Muscle of back (tissue), 11 donors: Measurements from ENCODE around the gene SPATA46. TPM values are rescaled to one million over a fixed set of nuclear protein-coding genes. Genes with fewer than 3 reads are reported as not detected.

Experiments
- DNase-seq, 3 donors: peaks; one replicate each; pipeline versions ENCODE4 v3.0.0 to v3.0.0-alpha.2; 2013
- polyA plus RNA-seq, 10 donors: library from polyadenylated mRNA; unstranded; fragments of 120-200 nt; gene quantifications; one replicate each; pipeline ENCODE4 v1.2.1, GENCODE V29; 2013; ENCODE audit not compliant: insufficient read length in 10 of 10

SPATA46 gene
- polyA plus RNA-seq, 10 donors, result 0.13 to 0.81 (median 0.17) TPM; not detected in 7

- DNase-seq, result peak; percentile 20 to 58 (median 22)
These were observed 15.3 kb upstream of the SPATA46 start for GRCh38 chr1:162391790-162392563.

GRCh38 chr1:162390396-162391185, 13.9 kb upstream of the SPATA46 start:
- no peak for DNase-seq

- peak in 1 of 3 donors; percentile 32 for DNase-seq
These were observed 13.3 kb upstream of the SPATA46 start for GRCh38 chr1:162389971-162390370.

GRCh38 chr1:162389021-162389818, 12.6 kb upstream of the SPATA46 start:
- peak in 1 of 3 donors; percentile 23 for DNase-seq

GRCh38 chr1:162388615-162389014, 12.0 kb upstream of the SPATA46 start:
- no peak for DNase-seq

- no peak for DNase-seq
These were observed 11.5 kb upstream of the SPATA46 start for GRCh38 chr1:162388083-162388594.

- peak in 1 of 3 donors; percentile 26 for DNase-seq
These were observed 10.8 kb upstream of the SPATA46 start for GRCh38 chr1:162387226-162388082.

- no peak for DNase-seq
These were observed 9.9 kb upstream of the SPATA46 start for GRCh38 chr1:162386292-162387225.

GRCh38 chr1:162385702-162386101, 9.0 kb upstream of the SPATA46 start:
- DNase-seq, result no peak

- no peak for DNase-seq
These were observed 8.6 kb upstream of the SPATA46 start for GRCh38 chr1:162385280-162385623.

- no peak for DNase-seq
These were observed 8.1 kb upstream of the SPATA46 start for GRCh38 chr1:162384601-162385279.

GRCh38 chr1:162384116-162384515, 7.5 kb upstream of the SPATA46 start:
- no peak for DNase-seq

- no peak for DNase-seq
These were observed 6.9 kb upstream of the SPATA46 start for GRCh38 chr1:162383516-162383915.

- DNase-seq, result no peak
These were observed 6.4 kb upstream of the SPATA46 start for GRCh38 chr1:162383091-162383490.

GRCh38 chr1:162381941-162382750, 5.5 kb upstream of the SPATA46 start:
- DNase-seq, result no peak

- DNase-seq, result no peak
These were observed 4.7 kb upstream of the SPATA46 start, which contains the start of gene C1orf226 for GRCh38 chr1:162381383-162381782. TSS of gene C1orf226 (plus strand) at chr1:162381728. CDS start at chr1:162381902, 174 bp downstream.

- no peak for DNase-seq
These were observed 3.6 kb upstream of the SPATA46 start for GRCh38 chr1:162380061-162380846.
